Mesothelial cell of epicardium (in vitro differentiated cells): ENCODE measurements around the gene HHIP. TPM values are rescaled to one million over a fixed set of nuclear protein-coding genes. Genes with fewer than 3 reads are reported as not detected.
"Not testable (repeated sequence)": the region's sequence is repeated elsewhere in the genome, so short reads cannot be mapped to it uniquely, and the experiment has no call there.

Experiments used
- DNase-seq, 2 experiments: peaks; one replicate each; pipeline ENCODE4 v3.0.0; 2021; ENCODE audit warnings: low spot score in 2 of 2; ENCODE audit not compliant: unreplicated experiment in 2 of 2
- H3K27ac Mint-ChIP-seq: 2 replicates; pipeline ENCODE4 v1.8.0; 2021; ENCODE audit warnings: mixed read lengths
- H3K27me3 Mint-ChIP-seq: 2 replicates; pipeline ENCODE4 v1.8.0; 2021; ENCODE audit warnings: low read depth, mixed read lengths
- H3K36me3 Mint-ChIP-seq: 2 replicates; pipeline ENCODE4 v1.8.0; 2021; ENCODE audit warnings: mixed read lengths
- H3K4me1 Mint-ChIP-seq: 2 replicates; pipeline ENCODE4 v1.8.0; 2021; ENCODE audit warnings: mixed read lengths
- H3K4me3 Mint-ChIP-seq: 2 replicates; pipeline ENCODE4 v1.8.0; 2021; ENCODE audit warnings: mild to moderate bottlenecking, moderate library complexity, mixed read lengths
- H3K9me3 Mint-ChIP-seq: 2 replicates; pipeline ENCODE4 v1.8.0; 2021; ENCODE audit warnings: mixed read lengths
- CTCF ChIP-seq: fragments of 200-600 bp; sonication (generic); IDR thresholded peaks from one replicate; pipeline ENCODE4 v1.5.0; 2021; ENCODE audit warnings: antibody characterized with exemption; ENCODE audit not compliant: unreplicated experiment
- total RNA-seq: library from RNA; stranded (reverse); gene quantifications from 3 replicates; pipeline ENCODE4 v1.2.1, GENCODE V29; 2021

Gene HHIP
- total RNA-seq, 1 donor from 2014 or later: 4.0 TPM

GRCh38 chr4:144754562-144755410 is 108.8 kb downstream of the HHIP start:
- DNase-seq: no peak

GRCh38 chr4:144757969-144758368 is 112.0 kb downstream of the HHIP start:
- TF ChIP-seq CTCF: no peak
- H3K27me3 Mint-ChIP-seq: no peaks in the 10 kb centered on the region
- no peaks in the 10 kb centered on the region for H3K4me1 Mint-ChIP-seq

More at GRCh38 chr4:144754562-144755410, 108.8 kb downstream of the HHIP start:
- no peak overlapping the region for H3K27ac Mint-ChIP-seq
- no peak for TF ChIP-seq CTCF
- H3K36me3 Mint-ChIP-seq: no peaks in the 10 kb centered on the region
- no peaks in the 10 kb centered on the region for H3K27me3 Mint-ChIP-seq
- H3K4me3 Mint-ChIP-seq: no peak overlapping the region
- H3K4me1 Mint-ChIP-seq: no peaks in the 10 kb centered on the region
- peaks cover 18% of the 10 kb centered on the region for H3K9me3 Mint-ChIP-seq

GRCh38 chr4:144768809-144769208 is 122.9 kb downstream of the HHIP start:
- Mint-ChIP-seq H3K36me3 (peaks cover 11% of the 10 kb centered on the region), H3K9me3 (peaks cover 34% of the 10 kb centered on the region)
- not testable (repeated sequence) for H3K27me3 Mint-ChIP-seq, H3K27ac Mint-ChIP-seq, H3K4me1 Mint-ChIP-seq, DNase-seq, H3K4me3 Mint-ChIP-seq

More at GRCh38 chr4:144757969-144758368, 112.0 kb downstream of the HHIP start:
- H3K9me3 Mint-ChIP-seq: peaks cover 37% of the 10 kb centered on the region
- no peak overlapping the region for H3K4me3 Mint-ChIP-seq
- peaks cover 2% of the 10 kb centered on the region for H3K36me3 Mint-ChIP-seq
- DNase-seq: no peak
- no peak overlapping the region for H3K27ac Mint-ChIP-seq

GRCh38 chr4:144778364-144778763 is 132.4 kb downstream of the HHIP start:
- Mint-ChIP-seq H3K27ac (no peak overlapping the region), H3K36me3 (no peaks in the 10 kb centered on the region), H3K4me3 (no peak overlapping the region), H3K27me3 (no peaks in the 10 kb centered on the region), H3K9me3 (peaks cover 8% of the 10 kb centered on the region), H3K4me1 (no peaks in the 10 kb centered on the region)
- no peak for DNase-seq
- TF ChIP-seq CTCF: no peak

GRCh38 chr4:144782345-144782744 is 136.4 kb downstream of the HHIP start:
- H3K36me3 Mint-ChIP-seq: no peaks in the 10 kb centered on the region
- H3K4me1 Mint-ChIP-seq: peaks cover 4% of the 10 kb centered on the region
- DNase-seq: no peak
- H3K27ac Mint-ChIP-seq: no peak overlapping the region
- no peak overlapping the region for H3K4me3 Mint-ChIP-seq
- peaks cover under 1% of the 10 kb centered on the region for H3K9me3 Mint-ChIP-seq
- no peaks in the 10 kb centered on the region for H3K27me3 Mint-ChIP-seq
- TF ChIP-seq CTCF: no peak

- no peak overlapping the region for H3K27ac Mint-ChIP-seq
- peaks cover 8% of the 10 kb centered on the region for H3K4me1 Mint-ChIP-seq
- DNase-seq: no peak
- TF ChIP-seq CTCF: no peak
- no peak overlapping the region for H3K4me3 Mint-ChIP-seq
- no peaks in the 10 kb centered on the region for H3K27me3 Mint-ChIP-seq
- H3K36me3 Mint-ChIP-seq: no peaks in the 10 kb centered on the region
- peaks cover 9% of the 10 kb centered on the region for H3K9me3 Mint-ChIP-seq
These were observed 140.0 kb downstream of the HHIP start for GRCh38 chr4:144785961-144786360.
